ENCODE results near the gene KRTAP10-6.

DNA sequence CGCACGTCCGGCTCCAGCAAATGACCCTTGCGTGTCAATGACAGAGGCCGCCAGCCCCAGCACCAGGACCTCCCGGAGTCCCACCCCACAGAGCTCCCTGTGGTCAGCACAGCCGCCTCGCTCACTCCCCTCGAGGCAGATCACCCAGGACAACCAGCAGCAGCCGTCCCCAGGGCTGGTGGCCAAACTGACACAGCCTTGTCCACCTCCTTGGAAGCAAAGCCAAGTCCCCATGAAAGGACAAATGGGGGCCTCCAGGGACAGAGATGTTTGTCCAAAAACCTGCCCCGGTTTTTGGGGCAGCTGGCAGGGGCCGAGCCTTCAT lies 47.0 kb upstream of the KRTAP10-6 start:
- TF ChIP-seq, protein P1, sequence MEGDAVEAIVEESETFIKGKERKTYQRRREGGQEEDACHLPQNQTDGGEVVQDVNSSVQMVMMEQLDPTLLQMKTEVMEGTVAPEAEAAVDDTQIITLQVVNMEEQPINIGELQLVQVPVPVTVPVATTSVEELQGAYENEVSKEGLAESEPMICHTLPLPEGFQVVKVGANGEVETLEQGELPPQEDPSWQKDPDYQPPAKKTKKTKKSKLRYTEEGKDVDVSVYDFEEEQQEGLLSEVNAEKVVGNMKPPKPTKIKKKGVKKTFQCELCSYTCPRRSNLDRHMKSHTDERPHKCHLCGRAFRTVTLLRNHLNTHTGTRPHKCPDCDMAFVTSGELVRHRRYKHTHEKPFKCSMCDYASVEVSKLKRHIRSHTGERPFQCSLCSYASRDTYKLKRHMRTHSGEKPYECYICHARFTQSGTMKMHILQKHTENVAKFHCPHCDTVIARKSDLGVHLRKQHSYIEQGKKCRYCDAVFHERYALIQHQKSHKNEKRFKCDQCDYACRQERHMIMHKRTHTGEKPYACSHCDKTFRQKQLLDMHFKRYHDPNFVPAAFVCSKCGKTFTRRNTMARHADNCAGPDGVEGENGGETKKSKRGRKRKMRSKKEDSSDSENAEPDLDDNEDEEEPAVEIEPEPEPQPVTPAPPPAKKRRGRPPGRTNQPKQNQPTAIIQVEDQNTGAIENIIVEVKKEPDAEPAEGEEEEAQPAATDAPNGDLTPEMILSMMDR (IDR thresholded peaks at IDR 0.05) = no peak
- TF ChIP-seq POLR2AphosphoS5 (IDR thresholded peaks at IDR 0.05) = no peak

All from esophagus muscularis mucosa (tissue), 3 donors.